Esophagus mucosa (tissue), 1 donor: Measurements from ENCODE around the gene PROSER2. TPM values are rescaled to one million over a fixed set of nuclear protein-coding genes. Genes with fewer than 3 reads are reported as not detected.

Experiments
- ATAC-seq: fragments of 200-7000 bp; cut with Tn5 transposase; one replicate; pipeline ENCODE4 v1.9.1; 2020
- total RNA-seq: library from RNA; stranded (reverse); gene quantifications from one replicate; pipeline ENCODE4 v1.2.4, GENCODE V29; 2023
- donor health status: DM: yes; HTN: yes; CAD: no.

Gene PROSER2
- total RNA-seq, 1 donor from 2014 or later: 10.1 TPM

DNA sequence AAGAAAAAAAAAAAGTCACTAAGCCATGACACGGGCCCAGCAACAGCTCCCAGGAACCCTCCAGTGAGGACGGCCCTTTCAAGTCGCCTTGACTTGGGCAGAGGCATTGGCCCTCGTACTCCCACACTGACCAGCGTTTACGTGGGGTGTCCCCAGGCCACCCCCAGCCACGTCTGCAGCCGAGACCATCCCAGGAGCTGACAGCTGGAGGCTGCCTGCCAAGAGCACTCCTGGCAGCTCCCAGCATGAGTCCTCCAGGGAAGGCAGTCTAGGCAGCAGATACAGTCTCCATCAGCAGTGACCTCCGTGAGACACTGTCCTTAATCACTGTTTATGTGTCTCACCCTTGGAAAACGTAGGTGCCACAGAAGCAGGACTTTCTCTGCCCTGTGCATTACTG, 86.5 kb downstream of the PROSER2 start:
- ATAC-seq: no peak

DNA sequence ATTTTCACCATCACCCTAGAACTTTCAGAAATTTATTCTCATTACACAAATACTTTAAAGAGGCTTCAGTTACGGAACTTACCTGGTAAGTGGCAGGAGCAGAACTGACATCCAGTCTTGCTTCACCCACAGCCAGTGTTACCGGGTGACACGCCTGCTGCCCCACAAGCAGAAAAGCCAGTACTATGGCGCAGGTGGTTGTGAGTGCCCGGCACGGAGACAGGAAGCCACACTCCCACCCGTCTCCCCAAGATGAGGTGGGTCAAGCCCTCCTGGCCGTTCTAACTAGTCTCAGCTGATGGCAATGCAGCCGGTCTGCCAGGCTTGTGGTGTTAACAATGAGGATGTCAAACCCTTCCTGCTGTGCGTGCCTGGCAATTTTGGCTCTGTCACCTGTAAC, 86.9 kb downstream of the PROSER2 start:
- ATAC-seq: no peak

DNA sequence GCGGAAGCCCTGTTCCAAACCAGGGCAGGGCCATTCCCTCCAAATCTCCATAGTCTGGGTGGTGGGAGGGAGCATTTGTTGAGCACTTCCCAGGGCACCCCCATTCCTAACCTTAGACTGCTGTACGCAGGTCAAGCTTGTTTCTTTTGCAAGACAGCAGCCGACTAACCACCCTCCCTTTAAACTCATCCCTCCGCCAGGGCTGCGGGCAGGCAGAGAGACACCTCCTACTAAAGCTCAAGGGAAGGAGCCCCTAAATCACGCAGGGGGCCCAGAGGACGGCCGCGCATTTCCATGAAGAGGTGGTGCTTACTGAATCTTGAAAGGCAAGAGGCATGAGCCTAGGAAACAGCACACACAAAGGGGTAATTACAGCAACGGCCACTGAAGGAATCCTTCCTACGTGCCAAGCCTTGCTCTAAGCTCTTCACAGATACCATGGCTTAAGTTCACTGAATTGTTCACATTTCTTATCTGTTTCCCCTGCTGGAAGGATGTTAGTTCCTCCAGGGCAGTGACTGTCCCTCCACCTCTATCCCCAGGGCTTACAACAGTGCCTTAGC, 90.0 kb downstream of the PROSER2 start:
- ATAC-seq: no peak

DNA sequence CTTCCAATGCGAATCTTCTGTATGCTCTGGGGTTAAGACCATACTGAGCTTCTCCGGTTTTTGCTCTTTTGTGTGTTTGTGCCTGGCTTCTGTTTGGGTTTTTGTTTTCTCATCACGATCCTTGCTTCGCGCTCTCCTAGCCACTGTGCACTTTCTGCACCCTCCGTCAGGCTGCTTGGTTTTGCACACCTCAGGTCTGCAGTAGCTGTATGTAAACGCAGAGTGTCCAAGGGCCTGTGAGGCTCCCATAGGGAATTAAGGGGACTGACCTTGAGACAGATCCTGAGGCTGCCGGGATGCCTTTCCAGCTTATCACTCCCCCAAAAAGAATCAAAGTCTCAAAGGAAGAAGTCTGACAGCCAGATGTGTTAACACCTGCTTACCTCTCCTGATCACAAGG, 95.2 kb downstream of the PROSER2 start:
- ATAC-seq: no peak

DNA sequence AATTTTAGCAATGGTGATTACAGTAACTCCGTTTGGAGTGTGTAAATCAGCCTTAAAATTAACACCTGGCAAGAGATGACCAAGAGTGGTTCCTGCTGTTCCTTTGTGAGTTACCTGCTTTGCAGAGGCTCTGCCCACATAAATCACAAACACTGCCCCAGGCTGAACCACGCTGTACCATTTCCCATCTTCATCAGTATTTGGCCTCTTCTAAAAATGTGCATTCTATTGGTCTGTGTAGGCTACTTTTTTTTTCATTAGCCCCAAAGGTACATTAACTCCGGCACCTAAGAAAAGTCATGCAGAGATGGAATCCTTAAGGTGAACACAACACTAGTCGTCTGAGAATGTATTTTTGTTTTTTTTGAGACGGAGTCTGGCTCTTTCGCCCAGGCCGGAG, 96.1 kb downstream of the PROSER2 start:
- no peak for ATAC-seq

Other genes with a start within 250 kb of the PROSER2 start
- 33.3 TPM for gene USP6NL, start 211.7 kb upstream of the PROSER2 start, total RNA-seq
- 17.8 TPM for gene ECHDC3, start 81.0 kb upstream of the PROSER2 start, total RNA-seq
- gene UPF2, start 219.5 kb downstream of the PROSER2 start, total RNA-seq: 10.0 TPM
- 21.7 TPM for gene DHTKD1, start 245.6 kb downstream of the PROSER2 start, total RNA-seq